IPS-NIHi7 (cell line): Measurements from ENCODE around the gene SNX10.
A peak's percentile ranks its signal among the peaks of the same experiment; 100 is the strongest.

Experiments used
- DNase-seq: peaks from one replicate; pipeline ENCODE4 v3.0.0; 2012; ENCODE audit warnings: mixed read lengths; ENCODE audit errors: extremely low spot score

The SNX10 gene

DNA sequence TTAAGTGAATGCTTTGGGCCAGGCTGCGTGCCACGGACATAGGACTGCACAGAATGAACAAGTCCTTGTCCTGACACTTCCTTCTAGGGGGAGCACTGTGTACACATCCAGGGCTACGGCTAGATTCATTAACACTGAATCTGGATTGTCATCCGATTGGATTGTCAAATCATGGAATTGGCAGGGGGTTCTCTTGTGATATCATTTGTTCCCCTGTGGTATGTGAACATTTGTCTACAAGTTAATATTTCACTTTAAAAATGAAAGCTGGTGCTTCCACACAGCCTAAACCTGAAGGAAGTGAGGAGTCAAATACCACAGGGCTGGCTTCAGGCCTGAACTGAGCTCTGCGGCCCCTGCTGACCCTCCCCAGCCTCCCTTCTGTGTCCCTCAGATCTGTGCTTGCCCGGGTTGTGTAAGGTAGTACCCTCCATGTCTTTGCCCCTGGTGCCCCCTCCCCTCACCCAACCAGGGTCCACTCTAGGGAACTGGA lies 75.6 kb downstream of the SNX10 start:
- DNase-seq, result no peak

DNA sequence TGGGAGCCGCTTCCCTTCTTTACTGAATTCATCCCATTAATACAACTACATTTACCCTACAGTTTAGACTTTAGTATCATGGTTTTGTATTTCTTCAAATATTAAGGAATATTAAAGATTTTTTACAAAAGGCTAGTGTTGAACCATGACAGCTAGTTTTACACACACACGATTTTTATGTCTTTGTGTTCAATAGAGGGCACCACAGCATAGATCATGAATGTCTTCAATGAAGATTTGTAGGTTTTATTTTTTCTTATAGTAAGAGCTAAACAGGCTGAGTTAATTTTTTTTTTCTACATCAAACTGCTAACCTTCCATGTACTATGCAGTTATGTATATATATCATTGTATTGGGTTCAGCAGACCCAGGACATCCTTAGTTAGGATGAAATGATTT lies 76.9 kb downstream of the SNX10 start:
- DNase-seq, result no peak

DNA sequence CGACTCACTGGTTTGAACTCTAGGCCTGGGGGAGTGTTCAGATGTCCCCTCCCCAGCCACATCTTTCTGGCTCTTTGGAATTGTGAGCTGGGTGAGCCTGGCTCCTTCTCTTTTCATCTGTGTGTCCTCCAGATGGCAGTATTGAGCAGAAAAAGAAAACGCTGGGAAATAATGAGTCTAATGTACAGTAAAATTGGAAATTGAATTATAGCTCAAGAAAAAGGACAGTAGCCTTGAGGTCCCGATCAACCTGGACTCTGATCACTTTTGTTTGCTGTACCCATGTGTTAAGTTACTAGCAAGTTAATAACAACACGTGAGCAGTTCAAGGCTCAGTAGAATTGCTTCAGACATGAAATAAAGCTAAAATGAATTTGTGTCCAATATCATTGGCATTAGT lies 77.9 kb downstream of the SNX10 start:
- DNase-seq, result peak; percentile 39

DNA sequence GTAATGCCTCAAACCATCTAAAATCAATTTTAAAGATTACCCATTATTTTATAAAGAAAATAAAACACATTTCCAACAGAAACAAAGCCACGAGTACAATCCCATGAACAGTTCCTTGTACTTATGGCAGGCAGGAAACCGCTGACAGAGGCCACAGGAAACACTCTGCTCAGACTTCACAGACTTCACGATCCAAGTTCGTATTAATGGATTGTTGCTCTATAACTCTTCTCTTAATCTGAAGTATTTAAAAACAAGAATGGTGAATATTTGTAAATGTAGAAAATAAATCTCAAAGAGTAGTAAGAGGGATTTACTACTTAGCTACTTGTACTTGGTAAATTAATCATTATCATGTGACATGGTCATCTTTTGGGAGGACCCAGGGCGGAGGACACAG lies 78.3 kb downstream of the SNX10 start:
- DNase-seq, result no peak

- no peak for DNase-seq
Measured at GRCh38 chr7:26372249-26372648, 80.6 kb downstream of the SNX10 start.

DNA sequence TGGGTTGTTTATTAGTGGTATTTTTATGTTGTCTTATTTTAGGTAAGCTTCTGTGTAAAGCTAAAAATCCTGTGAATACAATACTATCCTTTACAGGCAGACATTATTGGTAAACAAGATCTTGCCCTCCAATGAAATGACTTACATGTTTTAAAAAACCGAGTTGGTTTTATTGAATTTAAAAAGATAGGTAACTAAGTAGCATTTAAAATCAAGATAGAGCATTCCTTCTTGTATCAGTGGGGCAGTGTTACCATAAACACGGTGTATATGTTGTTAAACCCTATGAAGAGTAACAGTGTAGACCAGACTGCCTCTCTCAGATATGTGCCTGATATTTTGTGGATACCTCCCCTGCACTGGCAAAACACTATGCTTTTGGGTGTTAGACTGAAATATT lies 81.0 kb downstream of the SNX10 start:
- no peak for DNase-seq

- DNase-seq, result no peak
Measured at GRCh38 chr7:26374647-26375373, 83.1 kb downstream of the SNX10 start.

DNA sequence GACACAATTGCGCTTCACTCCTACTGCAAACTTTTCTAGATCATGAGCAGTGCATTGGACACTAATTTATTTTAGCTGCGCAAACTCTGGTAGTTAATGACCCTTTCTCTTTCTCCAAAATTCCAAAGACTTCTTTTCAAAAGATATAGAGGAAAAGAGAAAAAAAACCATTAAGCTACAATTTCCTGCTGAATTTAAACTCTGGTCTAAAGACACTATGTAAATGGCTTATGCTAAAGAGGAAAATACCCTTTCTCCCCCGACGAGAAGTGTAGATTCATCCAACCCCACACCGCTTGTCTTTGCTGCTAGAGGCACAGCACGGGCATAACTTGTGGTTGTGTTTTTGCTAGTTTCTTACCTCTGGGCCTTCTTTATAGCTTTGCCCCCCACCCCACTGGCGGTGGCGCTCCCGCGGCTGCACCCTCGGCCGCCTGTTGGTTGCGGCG lies 84.1 kb downstream of the SNX10 start:
- DNase-seq, result peak; percentile 15

DNA sequence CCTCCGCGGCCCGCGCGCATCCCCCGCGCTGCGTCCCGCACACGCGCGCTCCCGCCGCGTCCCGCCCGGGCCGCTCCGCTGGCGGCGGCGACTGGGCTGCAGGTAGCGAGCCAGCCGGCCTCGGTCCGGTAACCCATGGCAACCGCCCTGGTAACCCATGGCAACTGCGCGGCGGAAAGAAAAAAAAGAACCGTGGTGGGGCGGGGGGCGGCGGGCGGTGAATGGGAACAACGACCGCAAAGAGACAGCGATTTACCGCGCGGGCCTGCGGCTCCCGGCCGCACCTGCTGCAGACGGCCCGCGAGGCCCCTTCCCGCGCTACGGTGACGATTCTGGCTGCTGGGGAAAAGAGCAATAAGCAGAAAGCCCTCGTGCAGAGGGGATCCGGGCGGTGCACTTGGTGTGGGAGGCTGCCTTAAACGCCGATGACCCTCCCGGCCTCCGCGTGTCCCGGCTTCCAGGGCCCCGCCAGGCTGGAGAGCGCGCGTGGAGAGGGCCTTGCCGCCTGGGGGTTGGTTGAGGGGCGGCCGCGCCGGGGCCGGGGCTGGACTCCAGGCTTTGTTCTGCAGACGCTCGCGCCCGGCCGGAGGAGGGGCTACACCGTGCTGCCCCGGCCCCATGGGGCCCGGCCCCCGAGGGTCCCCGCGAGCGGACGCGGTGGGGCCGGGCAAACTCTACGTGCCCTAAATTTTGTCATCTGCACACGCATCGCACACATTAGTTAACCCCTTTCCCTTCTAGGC lies 84.7 kb downstream of the SNX10 start:
- DNase-seq, result peak; percentile 76

DNA sequence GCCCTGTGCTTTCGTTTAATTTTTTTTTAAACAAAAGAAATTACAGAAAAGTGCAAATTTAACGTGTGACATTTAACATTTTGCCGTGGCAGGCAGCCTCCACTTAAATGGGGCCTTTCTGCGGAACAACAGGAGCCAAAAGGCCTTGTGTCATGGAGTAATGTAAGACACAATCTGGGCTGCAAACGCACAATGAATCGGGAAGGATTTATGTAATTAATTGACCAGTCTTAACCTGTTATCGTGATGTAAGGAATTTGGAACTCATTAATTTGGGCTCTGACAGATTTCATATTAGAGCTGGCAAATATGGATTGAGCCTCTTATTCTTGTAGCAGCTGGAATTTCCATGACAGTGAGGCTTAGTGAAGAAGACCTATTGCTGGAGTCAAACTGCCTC lies 86.4 kb downstream of the SNX10 start:
- DNase-seq, result no peak

- no peak for DNase-seq
Measured at GRCh38 chr7:26379711-26380110, 88.0 kb downstream of the SNX10 start.

DNA sequence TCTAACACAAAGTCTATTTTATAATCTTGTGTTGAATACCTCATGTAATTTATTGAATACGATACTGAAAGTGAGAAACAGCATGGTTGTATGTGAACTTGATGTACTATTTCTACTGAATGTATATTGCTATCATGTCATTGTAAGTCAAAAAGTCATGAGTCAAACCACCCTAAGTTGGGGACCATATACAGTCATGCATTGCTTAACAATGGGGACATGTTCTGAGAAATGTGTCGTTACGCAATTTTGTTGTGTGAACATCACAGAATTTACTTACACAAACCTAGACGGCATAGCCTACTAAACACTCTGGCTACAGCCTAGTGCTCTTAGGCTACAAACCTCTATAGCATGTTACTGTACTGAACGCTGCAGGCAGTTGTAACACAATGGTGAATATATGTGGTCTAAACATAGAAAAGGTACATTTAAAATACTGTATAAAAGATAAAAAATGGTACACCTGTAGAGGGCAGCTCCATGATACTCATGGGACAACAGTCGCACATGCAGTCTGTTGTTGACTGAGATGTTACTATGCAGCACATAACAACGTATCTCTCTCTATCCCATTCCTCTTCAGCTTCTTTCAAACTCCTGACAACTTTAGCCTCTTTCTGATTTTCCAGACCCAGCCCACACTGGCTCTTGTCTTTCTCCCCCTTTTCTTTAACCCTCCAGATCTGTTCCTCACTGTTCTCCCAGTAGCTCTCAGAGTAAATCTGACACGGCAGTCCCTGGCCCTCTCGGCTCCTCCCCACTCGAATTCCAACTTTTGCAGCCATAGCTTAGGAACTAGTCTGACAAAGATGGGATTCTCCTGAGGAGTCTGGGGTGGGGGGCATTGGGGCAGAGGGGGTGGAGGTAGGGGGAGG lies 90.1 kb downstream of the SNX10 start:
- DNase-seq, result no peak

- no peak for DNase-seq
Measured at GRCh38 chr7:26385240-26385639, 93.6 kb downstream of the SNX10 start.

- DNase-seq, result no peak
Measured at GRCh38 chr7:26387731-26388130, 96.1 kb downstream of the SNX10 start.

- no peak for DNase-seq
Measured at GRCh38 chr7:26388256-26388655, 96.6 kb downstream of the SNX10 start.

- DNase-seq, result no peak
Measured at GRCh38 chr7:26390016-26390415, 98.4 kb downstream of the SNX10 start.

GRCh38 chr7:26393818-26394217 lies 102.2 kb downstream of the SNX10 start:
- no peak for DNase-seq

DNA sequence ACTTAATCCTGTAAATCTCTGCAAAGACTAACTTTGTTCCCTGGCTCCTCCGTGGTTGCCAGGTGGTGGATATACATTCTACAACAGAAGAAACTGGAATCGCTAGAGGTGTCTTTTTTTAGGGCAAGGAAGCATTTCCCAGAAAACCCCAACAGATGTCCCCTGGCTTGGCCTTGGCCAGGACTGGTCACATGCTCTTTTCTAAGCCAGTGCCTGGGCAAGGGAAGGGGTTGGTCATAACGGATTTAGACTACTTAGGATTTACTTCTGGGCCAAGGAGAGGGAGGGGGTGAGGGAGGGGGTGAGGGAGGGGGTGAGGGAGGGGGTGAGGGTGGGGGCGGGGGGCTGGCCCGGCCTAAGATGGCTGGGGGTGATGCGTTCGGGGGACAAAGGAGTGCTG lies 105.7 kb downstream of the SNX10 start:
- peak; percentile 23 for DNase-seq

DNA sequence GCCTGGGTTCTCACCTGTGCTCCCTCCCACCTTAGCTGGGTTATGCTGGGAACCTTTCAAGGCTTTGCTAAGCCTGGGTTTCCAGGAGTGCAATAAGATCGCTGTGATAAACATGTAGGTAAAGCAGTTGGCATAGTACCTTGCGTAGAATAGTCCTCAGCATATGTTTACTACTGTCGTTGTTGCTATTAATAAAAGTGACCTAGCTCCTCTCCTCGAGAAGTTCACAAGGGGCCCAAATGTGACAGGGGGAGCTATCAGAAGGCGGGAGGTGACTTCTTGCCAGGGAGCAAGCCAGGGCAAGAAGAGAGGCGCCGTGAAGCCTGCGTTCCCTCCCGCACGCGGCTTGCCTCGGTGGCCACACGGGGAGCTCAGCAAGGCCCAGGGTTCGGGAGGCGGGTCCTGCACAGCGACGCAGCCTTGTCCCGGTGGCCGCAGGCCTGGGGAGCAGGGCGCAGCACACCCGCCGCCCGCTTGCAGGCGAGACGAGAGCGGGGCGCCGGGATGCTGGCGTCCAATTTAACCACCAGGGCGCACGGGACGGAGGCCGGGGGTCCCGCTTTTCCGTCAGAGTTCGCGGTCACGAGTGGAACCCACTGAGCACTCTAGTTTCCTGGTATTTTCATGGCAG lies 106.2 kb downstream of the SNX10 start:
- DNase-seq, result peak; percentile 59

DNA sequence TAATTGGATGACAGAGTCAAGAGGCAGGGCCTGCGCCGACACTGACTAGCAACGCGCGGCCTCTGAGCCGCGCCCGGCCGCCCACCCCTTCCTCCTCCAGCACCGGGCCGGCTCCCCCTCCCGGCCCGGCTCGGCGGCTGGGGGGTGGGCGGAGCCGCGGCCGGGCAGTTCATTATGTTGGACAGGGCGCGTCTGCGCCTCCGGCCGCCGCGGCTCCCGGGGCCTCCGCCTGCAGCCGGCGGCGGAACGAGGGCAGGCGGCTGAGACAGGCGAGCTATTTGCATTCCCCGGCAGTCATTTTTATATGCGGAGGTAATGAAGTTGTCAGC lies 106.7 kb downstream of the SNX10 start:
- peak; percentile 87 for DNase-seq

- DNase-seq, result peak; percentile 63
Measured at GRCh38 chr7:26398756-26399509, 107.3 kb downstream of the SNX10 start.
